Hematopoietic multipotent progenitor cell treated with erythropoietin and hydrocortisone succinate and interleukin-3 and kit ligand, for 6 days (in vitro differentiated cells): Measurements from ENCODE around the gene FTSJ1.
"Not testable (repeated sequence)": the region's sequence is repeated elsewhere in the genome, so short reads cannot be mapped to it uniquely, and the experiment has no call there.

ENCODE experiments used
- DNase-seq: peaks from one replicate; pipeline ENCODE4 v3.0.0-alpha.2; 2015

FTSJ1 gene

GRCh38 chrX:48498374-48498809 is 22.4 kb downstream of the FTSJ1 start:
- peak; percentile 42 for DNase-seq

- no peak for DNase-seq
Measured at GRCh38 chrX:48504261-48504660, 28.3 kb downstream of the FTSJ1 start.

- DNase-seq: no peak
Measured at GRCh38 chrX:48505481-48505880, 29.5 kb downstream of the FTSJ1 start.

- no peak for DNase-seq
Measured at GRCh38 chrX:48507246-48507645, 31.2 kb downstream of the FTSJ1 start.

GRCh38 chrX:48508400-48509244 is 32.6 kb downstream of the FTSJ1 start, which contains the start of gene PORCN:
Gene PORCN (plus strand): TSS chrX:48508992. CDS start chrX:48509821, 829 bp downstream.
- DNase-seq: peak; percentile 84

GRCh38 chrX:48509245-48509590 is 33.2 kb downstream of the FTSJ1 start:
- DNase-seq: no peak

- no peak for DNase-seq
Measured at GRCh38 chrX:48509619-48510018, 33.6 kb downstream of the FTSJ1 start.

GRCh38 chrX:48511560-48511959 is 35.6 kb downstream of the FTSJ1 start:
- DNase-seq: no peak

GRCh38 chrX:48512371-48512935 is 36.5 kb downstream of the FTSJ1 start:
- no peak for DNase-seq

GRCh38 chrX:48513670-48514069 is 37.7 kb downstream of the FTSJ1 start:
- DNase-seq: no peak

- no peak for DNase-seq
Measured at GRCh38 chrX:48514126-48514806, 38.3 kb downstream of the FTSJ1 start.

- DNase-seq: no peak
Measured at GRCh38 chrX:48514868-48515460, 39.0 kb downstream of the FTSJ1 start.

GRCh38 chrX:48515842-48516241 is 39.8 kb downstream of the FTSJ1 start:
- no peak for DNase-seq

GRCh38 chrX:48516285-48516684 is 40.3 kb downstream of the FTSJ1 start:
- DNase-seq: no peak

GRCh38 chrX:48516987-48517386 is 41.0 kb downstream of the FTSJ1 start:
- no peak for DNase-seq

- not testable (repeated sequence) for DNase-seq
Measured at GRCh38 chrX:48519481-48519880, 43.5 kb downstream of the FTSJ1 start.

- DNase-seq: no peak
Measured at GRCh38 chrX:48520455-48520854, 44.5 kb downstream of the FTSJ1 start.

- DNase-seq: no peak
Measured at GRCh38 chrX:48520976-48521352, 45.0 kb downstream of the FTSJ1 start.

- DNase-seq: peak; percentile 97
Measured at GRCh38 chrX:48521353-48522243, 45.6 kb downstream of the FTSJ1 start, which contains the start of gene EBP. Gene EBP (plus strand): TSS chrX:48521808. CDS start chrX:48523772, 1,964 bp downstream.

GRCh38 chrX:48522291-48522690 is 46.3 kb downstream of the FTSJ1 start:
- no peak for DNase-seq

GRCh38 chrX:48523682-48524081 is 47.7 kb downstream of the FTSJ1 start:
- no peak for DNase-seq

GRCh38 chrX:48525853-48526252 is 49.9 kb downstream of the FTSJ1 start:
- not testable (repeated sequence) for DNase-seq
